Cardiac septum (tissue), 1 donor: ENCODE results near the gene MKX. TPM values are rescaled to one million over a fixed set of nuclear protein-coding genes. Genes with fewer than 3 reads are reported as not detected.

Source experiments
- DNase-seq: peaks from one replicate; pipeline ENCODE4 v3.0.0-alpha.2; 2020; ENCODE audit warnings: low spot score
- intact Hi-C: fragments of 100-400 bp; cut with DNase I; formaldehyde crosslinking; loops from one replicate; pipeline ENCODE4 v1.14.0; 2022
- total RNA-seq: library from RNA; stranded (reverse); fragmentation: NEBNext Ultra II Directional; extraction: Animal tissue kit (Norgen Biotek cat#: 25700); gene quantifications from one replicate; pipeline ENCODE4 v1.2.1, GENCODE V29; 2021
- donor health status: DM: no; HTN: no; CAD: no.

MKX gene
- total RNA-seq, 1 donor from 2014 or later, result 0.16 TPM

GRCh38 chr10:27743012-27743876 lies 2.4 kb downstream of the MKX start:
- intact Hi-C loops, result loop anchor here (2.0 to 5.0 kb wide), 2 partner anchors 436 to 499 kb away; no protein-coding TSS in a partner anchor
- no peak for DNase-seq

GRCh38 chr10:27742195-27743011 lies 3.2 kb downstream of the MKX start:
- intact Hi-C loops, result loop anchor here (2.0 to 5.0 kb wide), 2 partner anchors 436 to 500 kb away; no protein-coding TSS in a partner anchor

GRCh38 chr10:27741173-27742091 lies 4.2 kb downstream of the MKX start:
- intact Hi-C loops, result loop anchor here (2.0 to 5.0 kb wide), 2 partner anchors 437 to 501 kb away; no protein-coding TSS in a partner anchor

More at GRCh38 chr10:27742195-27743011, 3.2 kb downstream of the MKX start:
- peak; percentile 84 for DNase-seq

GRCh38 chr10:27736396-27736795 lies 9.2 kb downstream of the MKX start:
- DNase-seq, result no peak
- intact Hi-C loops, result no loop called here

More at GRCh38 chr10:27741173-27742091, 4.2 kb downstream of the MKX start:
- DNase-seq, result no peak

GRCh38 chr10:27730041-27730440 lies 15.6 kb downstream of the MKX start:
- intact Hi-C loops, result no loop called here
- DNase-seq, result no peak

GRCh38 chr10:27728338-27728737 lies 17.3 kb downstream of the MKX start:
- no peak for DNase-seq
- intact Hi-C loops, result no loop called here

GRCh38 chr10:27724287-27724686 lies 21.3 kb downstream of the MKX start:
- no peak for DNase-seq
- intact Hi-C loops, result no loop called here

GRCh38 chr10:27723436-27723835 lies 22.2 kb downstream of the MKX start:
- intact Hi-C loops, result no loop called here
- no peak for DNase-seq

- intact Hi-C loops, result no loop called here
- no peak for DNase-seq
These were observed 25.1 kb downstream of the MKX start for GRCh38 chr10:27720529-27720928.

- intact Hi-C loops, result no loop called here
- DNase-seq, result no peak
These were observed 26.6 kb downstream of the MKX start for GRCh38 chr10:27719052-27719451.

GRCh38 chr10:27717861-27718260 lies 27.8 kb downstream of the MKX start:
- intact Hi-C loops, result no loop called here

GRCh38 chr10:27717224-27717623 lies 28.4 kb downstream of the MKX start:
- intact Hi-C loops, result no loop called here
- no peak for DNase-seq

More at GRCh38 chr10:27717861-27718260, 27.8 kb downstream of the MKX start:
- DNase-seq, result no peak

GRCh38 chr10:27716521-27716920 lies 29.1 kb downstream of the MKX start:
- intact Hi-C loops, result no loop called here

GRCh38 chr10:27715505-27715904 lies 30.1 kb downstream of the MKX start:
- no peak for DNase-seq
- intact Hi-C loops, result no loop called here

More at GRCh38 chr10:27716521-27716920, 29.1 kb downstream of the MKX start:
- DNase-seq, result no peak

GRCh38 chr10:27714349-27714748 lies 31.3 kb downstream of the MKX start:
- no peak for DNase-seq
- intact Hi-C loops, result no loop called here

GRCh38 chr10:27713941-27714340 lies 31.7 kb downstream of the MKX start:
- no peak for DNase-seq
- intact Hi-C loops, result no loop called here

- no peak for DNase-seq
- intact Hi-C loops, result no loop called here
These were observed 35.6 kb downstream of the MKX start for GRCh38 chr10:27710014-27710413.

- DNase-seq, result no peak
- intact Hi-C loops, result no loop called here
These were observed 36.3 kb downstream of the MKX start for GRCh38 chr10:27709304-27709703.

- no peak for DNase-seq
- intact Hi-C loops, result no loop called here
These were observed 43.6 kb downstream of the MKX start for GRCh38 chr10:27701938-27702537.
